Astrocyte (in vitro differentiated cells and primary cell): ENCODE results near the gene FAM163A. TPM values are rescaled to one million over a fixed set of nuclear protein-coding genes. Genes with fewer than 3 reads are reported as not detected.

Experiments
- DNase-seq: peaks from one replicate; pipeline ENCODE4 v3.0.0-alpha.2; 2010; ENCODE audit warnings: low read depth
- FAIRE-seq: peaks from 2 replicates; lab custom pipeline; 2011; peaks lifted over from hg19 to GRCh38; lab: Jason Lieb, UNC
- H2AFZ ChIP-seq: 2 replicates; pipeline ENCODE4 v1.6.0; 2012; ENCODE audit warnings: low read depth, low read length, inconsistent platforms
- H3K27ac ChIP-seq: 2 replicates; pipeline ENCODE4 v1.5.1; 2011; ENCODE audit warnings: low read depth, low read length, inconsistent platforms
- H3K27me3 ChIP-seq: 2 replicates; pipeline ENCODE4 v1.6.0; 2011; ENCODE audit warnings: low read length, inconsistent platforms; ENCODE audit not compliant: insufficient read depth
- H3K36me3 ChIP-seq: 2 replicates; pipeline ENCODE4 v1.5.1; 2011; ENCODE audit warnings: low read length, inconsistent platforms; ENCODE audit not compliant: insufficient read depth
- H3K4me1 ChIP-seq: 2 replicates; pipeline ENCODE4 v1.5.1; 2011; ENCODE audit warnings: low read length, inconsistent platforms; ENCODE audit not compliant: insufficient read depth
- H3K4me2 ChIP-seq: 2 replicates; pipeline ENCODE4 v1.6.0; 2012; ENCODE audit warnings: low read length, inconsistent platforms
- H3K4me3 ChIP-seq: 2 replicates; pipeline ENCODE4 v1.5.1; 2011; ENCODE audit warnings: low read depth, mild to moderate bottlenecking, low read length, inconsistent platforms; ENCODE audit not compliant: insufficient read depth
- H3K79me2 ChIP-seq: 2 replicates; pipeline ENCODE4 v1.6.0; 2012; ENCODE audit warnings: mild to moderate bottlenecking, low read length, inconsistent platforms; ENCODE audit not compliant: insufficient read depth
- H3K9ac ChIP-seq: 2 replicates; pipeline ENCODE4 v1.6.0; 2012; ENCODE audit warnings: mild to moderate bottlenecking, low read length, inconsistent platforms
- H3K9me3 ChIP-seq: 2 replicates; pipeline ENCODE4 v1.5.1; 2012; ENCODE audit warnings: low read depth, mild to moderate bottlenecking, low read length, inconsistent platforms; ENCODE audit not compliant: insufficient read depth
- H4K20me1 ChIP-seq: 2 replicates; pipeline ENCODE4 v1.6.0; 2012; ENCODE audit warnings: low read length, inconsistent platforms; ENCODE audit not compliant: insufficient read depth
- H3K27ac Mint-ChIP-seq: one replicate; pipeline ENCODE4 v1.8.0; 2021; ENCODE audit warnings: mild to moderate bottlenecking, mixed read lengths; ENCODE audit not compliant: unreplicated experiment
- H3K27me3 Mint-ChIP-seq: one replicate; pipeline ENCODE4 v1.8.0; 2021; ENCODE audit warnings: low read depth, mixed read lengths; ENCODE audit not compliant: unreplicated experiment
- H3K36me3 Mint-ChIP-seq: one replicate; pipeline ENCODE4 v1.8.0; 2021; ENCODE audit warnings: low read depth, mixed read lengths; ENCODE audit not compliant: unreplicated experiment
- H3K4me1 Mint-ChIP-seq: one replicate; pipeline ENCODE4 v1.8.0; 2021; ENCODE audit warnings: low read depth, mixed read lengths; ENCODE audit not compliant: unreplicated experiment
- H3K4me3 Mint-ChIP-seq: one replicate; pipeline ENCODE4 v1.8.0; 2021; ENCODE audit warnings: mild to moderate bottlenecking, moderate library complexity, mixed read lengths; ENCODE audit not compliant: unreplicated experiment
- H3K9me3 Mint-ChIP-seq: one replicate; pipeline ENCODE4 v1.8.0; 2021; ENCODE audit warnings: mild to moderate bottlenecking, mixed read lengths; ENCODE audit not compliant: unreplicated experiment
- CTCF ChIP-seq: IDR thresholded peaks from 2 replicates; pipeline ENCODE4 v1.5.1; 2011; ENCODE audit warnings: low read depth, mild to moderate bottlenecking, inconsistent platforms, low read length, moderate library complexity; ENCODE audit not compliant: insufficient read depth
- EZH2 ChIP-seq: IDR thresholded peaks from 2 replicates; pipeline ENCODE4 v1.6.1; 2012; ENCODE audit warnings: mild to moderate bottlenecking, low read length, inconsistent platforms; ENCODE audit not compliant: insufficient read depth
- total RNA-seq: library from RNA; stranded (reverse); gene quantifications from 2 replicates; pipeline ENCODE4 v1.2.1, GENCODE V29; 2021

FAM163A gene
- total RNA-seq, 1 donor from 2014 or later: not detected

- Mint-ChIP-seq H3K27ac (no peak overlapping the region), H3K27me3 (no peaks in the 10 kb centered on the region)
- no peak for FAIRE-seq
Measured at GRCh38 chr1:179706339-179706941, 36.7 kb upstream of the FAM163A start.

GRCh38 chr1:179707406-179707805 is 35.7 kb upstream of the FAM163A start:
- Histone ChIP-seq H3K4me1 (no peaks in the 10 kb centered on the region), H3K79me2 (no peaks in the 10 kb centered on the region), H3K9ac (no peak overlapping the region), H3K4me2 (no peak overlapping the region), H3K36me3 (no peaks in the 10 kb centered on the region), H3K9me3 (no peaks in the 10 kb centered on the region), H2AFZ (no peak overlapping the region), H3K27ac (no peak overlapping the region), H4K20me1 (no peaks in the 10 kb centered on the region), H3K27me3 (peaks cover 23% of the 10 kb centered on the region), H3K4me3 (no peak overlapping the region)
- no peak overlapping the region for H3K4me3 Mint-ChIP-seq
- DNase-seq (no peak), FAIRE-seq (no peak)
- no peak overlapping the region for H3K27ac Mint-ChIP-seq
- no peaks in the 10 kb centered on the region for H3K9me3 Mint-ChIP-seq
- no peaks in the 10 kb centered on the region for H3K27me3 Mint-ChIP-seq
- no peak for TF ChIP-seq CTCF
- no peak for TF ChIP-seq EZH2
- H3K4me1 Mint-ChIP-seq: no peaks in the 10 kb centered on the region
- no peaks in the 10 kb centered on the region for H3K36me3 Mint-ChIP-seq

More at GRCh38 chr1:179706339-179706941, 36.7 kb upstream of the FAM163A start:
- no peaks in the 10 kb centered on the region for H3K9me3 Mint-ChIP-seq
- no peaks in the 10 kb centered on the region for H3K36me3 Mint-ChIP-seq
- Histone ChIP-seq H4K20me1 (no peaks in the 10 kb centered on the region), H3K4me1 (no peaks in the 10 kb centered on the region), H3K36me3 (no peaks in the 10 kb centered on the region), H3K79me2 (no peaks in the 10 kb centered on the region), H3K9ac (no peak overlapping the region), H3K27ac (no peak overlapping the region), H3K9me3 (no peaks in the 10 kb centered on the region), H3K4me3 (no peak overlapping the region), H3K4me2 (no peak overlapping the region), H3K27me3 (peaks cover 23% of the 10 kb centered on the region), H2AFZ (no peak overlapping the region)
- H3K4me1 Mint-ChIP-seq: no peaks in the 10 kb centered on the region
- DNase-seq: peak; percentile 38
- no peak for TF ChIP-seq EZH2
- peak; percentile 88 for TF ChIP-seq CTCF
- no peak overlapping the region for H3K4me3 Mint-ChIP-seq

GRCh38 chr1:179708434-179709195 is 34.5 kb upstream of the FAM163A start:
- H3K27me3 Mint-ChIP-seq: no peaks in the 10 kb centered on the region
- H3K9ac ChIP-seq: no peak overlapping the region
- H3K4me1 ChIP-seq: no peaks in the 10 kb centered on the region
- no peaks in the 10 kb centered on the region for H3K36me3 ChIP-seq
- H3K9me3 ChIP-seq: no peaks in the 10 kb centered on the region
- TF ChIP-seq CTCF: no peak
- no peak for TF ChIP-seq EZH2
- H3K4me3 Mint-ChIP-seq: no peak overlapping the region
- H3K27ac Mint-ChIP-seq: no peak overlapping the region
- no peak overlapping the region for H3K4me3 ChIP-seq
- no peaks in the 10 kb centered on the region for H3K9me3 Mint-ChIP-seq
- H4K20me1 ChIP-seq: no peaks in the 10 kb centered on the region
- no peaks in the 10 kb centered on the region for H3K36me3 Mint-ChIP-seq
- FAIRE-seq (no peak), DNase-seq (no peak)
- no peak overlapping the region for H3K4me2 ChIP-seq
- H3K27ac ChIP-seq: no peak overlapping the region
- H2AFZ ChIP-seq: no peak overlapping the region
- no peaks in the 10 kb centered on the region for H3K79me2 ChIP-seq
- no peaks in the 10 kb centered on the region for H3K4me1 Mint-ChIP-seq
- H3K27me3 ChIP-seq: peaks cover 19% of the 10 kb centered on the region
